Naive thymus-derived CD4-positive, alpha-beta T cell (primary cell): ENCODE data around the gene PDE6B. TPM values are rescaled to one million over a fixed set of nuclear protein-coding genes. Genes with fewer than 3 reads are reported as not detected.

Source experiments
- ATAC-seq: fragments of 150-1000 bp; cut with Tn5 transposase; 2 replicates; pipeline ENCODE4 v1.10.0; 2021; ENCODE audit warnings: mild to moderate bottlenecking, moderate library complexity
- CTCF ChIA-PET: fragments of 350-600 bp; sonication (Branson Sonifier 250); formaldehyde crosslinking; loops from one replicate; lab custom pipeline; 2021; ENCODE audit warnings: antibody characterized with exemption; lab: Charles Lee
- POLR2A ChIA-PET: fragments of 350-600 bp; sonication (Branson Sonifier 250); formaldehyde crosslinking; loops from one replicate; lab custom pipeline; 2021; ENCODE audit warnings: antibody characterized with exemption, inconsistent platforms; lab: Charles Lee
- DNase-seq, 9 donors: peaks; one replicate each; pipeline versions ENCODE4 v3.0.0 to v3.0.0-alpha.2; 2020 to 2022; ENCODE audit warnings: mixed read lengths in 1 of 9
- H3K27ac ChIP-seq: one replicate; pipeline ENCODE4 v1.7.0; 2013; ENCODE audit warnings: mild to moderate bottlenecking, low read depth, low read length, moderate library complexity
- H3K27me3 ChIP-seq, 2 donors: one replicate each; pipeline ENCODE4 v1.7.0; 2013; ENCODE audit warnings: low read length in 2 of 2, mild to moderate bottlenecking in 2 of 2, moderate library complexity in 2 of 2; ENCODE audit not compliant: control insufficient read depth in 2 of 2, insufficient read depth in 2 of 2
- H3K36me3 ChIP-seq, 3 experiments: 1 replicate in 2 of 3; 2 replicates in 1 of 3; pipeline ENCODE4 v1.7.0; 2013; ENCODE audit warnings: low read length in 3 of 3, mild to moderate bottlenecking in 3 of 3, moderate library complexity in 1 of 3; ENCODE audit not compliant: insufficient read depth in 3 of 3, control insufficient read depth in 2 of 3
- H3K4me1 ChIP-seq, 2 donors: one replicate each; pipeline ENCODE4 v1.7.0; 2013; ENCODE audit warnings: low read length in 2 of 2, mild to moderate bottlenecking in 2 of 2, moderate library complexity in 1 of 2; ENCODE audit not compliant: control insufficient read depth in 2 of 2, insufficient read depth in 2 of 2
- H3K4me3 ChIP-seq: 2 replicates; pipeline ENCODE4 v1.7.0; 2013; ENCODE audit warnings: mild to moderate bottlenecking, low read length
- H3K9me3 ChIP-seq, 3 experiments: 1 replicate in 2 of 3; 2 replicates in 1 of 3; pipeline ENCODE4 v1.7.0; 2013; ENCODE audit warnings: low read length in 3 of 3; ENCODE audit not compliant: control insufficient read depth in 2 of 3
- H3K27ac Mint-ChIP-seq, 9 donors: one replicate each; pipeline ENCODE4 v1.8.0; 2020 to 2022; ENCODE audit warnings: mixed read lengths in 9 of 9, mild to moderate bottlenecking in 8 of 9, moderate library complexity in 5 of 9, inconsistent platforms in 2 of 9
- H3K27me3 Mint-ChIP-seq, 5 donors: one replicate each; pipeline ENCODE4 v1.8.0; 2021 to 2022; ENCODE audit warnings: mixed read lengths in 5 of 5, mild to moderate bottlenecking in 1 of 5
- H3K36me3 Mint-ChIP-seq, 5 donors: one replicate each; pipeline ENCODE4 v1.8.0; 2020 to 2022; ENCODE audit warnings: mixed read lengths in 5 of 5, mild to moderate bottlenecking in 3 of 5, inconsistent platforms in 1 of 5
- H3K4me1 Mint-ChIP-seq, 7 donors: one replicate each; pipeline ENCODE4 v1.8.0; 2020 to 2022; ENCODE audit warnings: mixed read lengths in 7 of 7, mild to moderate bottlenecking in 3 of 7, inconsistent platforms in 1 of 7
- H3K4me3 Mint-ChIP-seq, 10 donors: one replicate each; pipeline ENCODE4 v1.8.0; 2020 to 2022; ENCODE audit warnings: mild to moderate bottlenecking in 10 of 10, mixed read lengths in 10 of 10, moderate library complexity in 6 of 10, inconsistent platforms in 2 of 10
- H3K9me3 Mint-ChIP-seq, 11 donors: one replicate each; pipeline ENCODE4 v1.8.0; 2020 to 2022; ENCODE audit warnings: mixed read lengths in 11 of 11, mild to moderate bottlenecking in 4 of 11, inconsistent platforms in 1 of 11, moderate library complexity in 1 of 11
- intact Hi-C, 2 donors: fragments of 100-400 bp; cut with micrococcal nuclease; formaldehyde crosslinking; loops; one replicate each; pipeline ENCODE4 v1.15.1; 2023
- polyA plus RNA-seq, 2 donors: library from polyadenylated mRNA; unstranded; fragments of 300-500 nt; fragmentation: Illumina TruSeq; gene quantifications; one replicate each; pipeline ENCODE4 v1.2.3, GENCODE V29; 2021
- total RNA-seq, 6 experiments: library from RNA in 5 of 6; stranded (reverse) in 5 of 6; gene quantifications; 1 replicate in 5 of 6; 2 replicates in 1 of 6; pipeline ENCODE4 v1.2.3 and lab custom pipeline; 2021 to 2026

The PDE6B gene
- total and polyA plus RNA-seq, 7 experiments from 2014 or later: 13.7 to 28.3 (median 19.8) TPM

GRCh38 chr4:671769-672168 lies 46.4 kb downstream of the PDE6B start:
- Histone ChIP-seq H3K36me3 (peaks cover 6 to 32% (median 7%) of the 10 kb centered on the region in 3 experiments), H3K9me3 (no peaks in the 10 kb centered on the region), H3K4me1 (peaks cover 7 to 16% of the 10 kb centered on the region in 2 donors), H3K27me3 (no peaks in the 10 kb centered on the region), H3K4me3 (no peak overlapping the region), H3K27ac (no peak overlapping the region)
- H3K9me3 Mint-ChIP-seq: no peaks in the 10 kb centered on the region
- H3K4me1 Mint-ChIP-seq: peaks cover 7 to 15% (median 8%) of the 10 kb centered on the region in 7 donors
- POLR2A ChIA-PET: interaction anchor here (1.5 kb wide), 1 partner anchor 334 kb away, joined by 4 read pairs; the partner anchor contains the start of gene ZNF141
- DNase-seq: no peak
- peak overlapping the region in 6 of 10 donors; percentile 9 to 92 (median 29) for H3K4me3 Mint-ChIP-seq
- H3K36me3 Mint-ChIP-seq: peaks cover 0 to 14% (median 3%) of the 10 kb centered on the region in 5 donors
- CTCF ChIA-PET: no interaction called here
- intact Hi-C loops: loop anchor here (5.0 to 10.0 kb wide), 2 partner anchors 549 to 673 kb away; partner anchors contain the start of genes ZNF718 (in 2 of the 2) and UVSSA (in 1 of the 2)
- ATAC-seq: no peak
- H3K27me3 Mint-ChIP-seq: no peaks in the 10 kb centered on the region
- H3K27ac Mint-ChIP-seq: no peak overlapping the region

GRCh38 chr4:673349-674091 lies 48.1 kb downstream of the PDE6B start:
- Mint-ChIP-seq H3K27me3 (no peaks in the 10 kb centered on the region), H3K4me1 (peaks cover 7 to 15% (median 8%) of the 10 kb centered on the region in 7 donors), H3K36me3 (peaks cover 0 to 14% (median 3%) of the 10 kb centered on the region in 5 donors), H3K9me3 (no peaks in the 10 kb centered on the region), H3K27ac (peak overlapping the region in 8 of 9 donors; percentile 36 to 90 (median 82)), H3K4me3 (peak overlapping the region; percentile 63 to 92 (median 88))
- ChIA-PET POLR2A (interaction anchor here (0.9 to 3.4 kb wide), 5 partner anchors 10 to 1197 kb away, joined by 3 to 46 read pairs (median 3); partner anchors contain the start of gene ZNF718), CTCF (interaction anchor here (1.2 kb wide), 1 partner anchor 13 kb away, joined by 3 read pairs; no protein-coding TSS in a partner anchor)
- Histone ChIP-seq H3K27me3 (no peaks in the 10 kb centered on the region), H3K27ac (peak overlapping the region; percentile 69), H3K4me1 (peaks cover 7 to 16% of the 10 kb centered on the region in 2 donors), H3K36me3 (peaks cover 6 to 32% (median 7%) of the 10 kb centered on the region in 3 experiments), H3K9me3 (no peaks in the 10 kb centered on the region), H3K4me3 (peak overlapping the region; percentile 69)
- DNase-seq (peak in 1 of 9 donors; percentile 34), ATAC-seq (no peak)
- intact Hi-C loops: loop anchor here (1.0 to 10.0 kb wide), 18 partner anchors 10 to 673 kb away; partner anchors contain the start of genes GAK (in 2 of the 2), PCGF3 (in 2 of the 2), PIGG (in 2 of the 2) and TMEM175 (in 2 of the 2)

- Mint-ChIP-seq H3K27me3 (no peaks in the 10 kb centered on the region), H3K4me1 (peaks cover 7 to 15% (median 8%) of the 10 kb centered on the region in 7 donors)
- CTCF ChIA-PET: interaction anchor here (1.2 kb wide), 1 partner anchor 14 kb away, joined by 3 read pairs; no protein-coding TSS in a partner anchor
Measured at GRCh38 chr4:674172-675035, 49.0 kb downstream of the PDE6B start, which contains the start of the genes ATP5ME and MYL5. Gene ATP5ME (minus strand): TSS chr4:674276. CDS start chr4:674247, 29 bp downstream. Gene MYL5 (plus strand): TSS chr4:674542. CDS start chr4:678027, 3,485 bp downstream.

GRCh38 chr4:675036-675882 lies 49.9 kb downstream of the PDE6B start:
- no peaks in the 10 kb centered on the region for H3K9me3 Mint-ChIP-seq
- POLR2A ChIA-PET: interaction anchor here (0.7 to 3.4 kb wide), 6 partner anchors 12 to 551 kb away, joined by 3 to 46 read pairs (median 3); partner anchors contain the start of gene ZNF718

More at GRCh38 chr4:674172-675035, 49.0 kb downstream of the PDE6B start, which contains the start of the genes ATP5ME and MYL5:
- Mint-ChIP-seq H3K36me3 (peaks cover 0 to 14% (median 3%) of the 10 kb centered on the region in 5 donors), H3K9me3 (no peaks in the 10 kb centered on the region), H3K4me3 (peak within 1 kb of the TSS; percentile 84 to 92 (median 88)), H3K27ac (peak within 1 kb of the TSS; percentile 80 to 91 (median 89))
- POLR2A ChIA-PET: interaction anchor here (0.6 to 3.4 kb wide), 7 partner anchors 11 to 1196 kb away, joined by 3 to 46 read pairs (median 3); partner anchors contain the start of genes MAEA and ZNF718
- Histone ChIP-seq H3K4me1 (peaks cover 7 to 16% of the 10 kb centered on the region in 2 donors), H3K27me3 (no peaks in the 10 kb centered on the region), H3K4me3 (peak within 1 kb of the TSS; percentile 88), H3K9me3 (no peaks in the 10 kb centered on the region), H3K36me3 (peaks cover 6 to 32% (median 7%) of the 10 kb centered on the region in 3 experiments), H3K27ac (peak within 1 kb of the TSS; percentile 100)
- ATAC-seq (peak; percentile 96), DNase-seq (peak; percentile 97 to 100 (median 99))
- intact Hi-C loops: loop anchor here (1.0 to 10.0 kb wide), 18 partner anchors 11 to 672 kb away; partner anchors contain the start of genes GAK (in 2 of the 2), PCGF3 (in 2 of the 2), PIGG (in 2 of the 2) and TMEM175 (in 2 of the 2)

More at GRCh38 chr4:675036-675882, 49.9 kb downstream of the PDE6B start:
- Mint-ChIP-seq H3K36me3 (peaks cover 0 to 14% (median 3%) of the 10 kb centered on the region in 5 donors), H3K27ac (peak overlapping the region in 8 of 9 donors; percentile 47 to 91 (median 88)), H3K4me3 (peak overlapping the region; percentile 84 to 92 (median 88)), H3K4me1 (peaks cover 7 to 15% (median 8%) of the 10 kb centered on the region in 7 donors), H3K27me3 (no peaks in the 10 kb centered on the region)
- DNase-seq (peak in 1 of 9 donors; percentile 19), ATAC-seq (no peak)
- peak overlapping the region; percentile 88 for H3K4me3 ChIP-seq
- intact Hi-C loops: loop anchor here (2.0 to 10.0 kb wide), 6 partner anchors 176 to 672 kb away; partner anchors contain the start of genes UVSSA (in 2 of the 2), FGFRL1 (in 1 of the 2), GAK (in 1 of the 2) and PIGG (in 1 of the 2)
- peak overlapping the region; percentile 100 for H3K27ac ChIP-seq
- CTCF ChIA-PET: interaction anchor here (0.6 to 1.2 kb wide), 2 partner anchors 15 to 170 kb away, joined by 3 read pairs; no protein-coding TSS in a partner anchor
- peaks cover 0 to 1% of the 10 kb centered on the region in 2 donors for H3K27me3 ChIP-seq
- peaks cover 7 to 16% of the 10 kb centered on the region in 2 donors for H3K4me1 ChIP-seq
- H3K9me3 ChIP-seq: no peaks in the 10 kb centered on the region
- peaks cover 6 to 29% (median 7%) of the 10 kb centered on the region in 3 experiments for H3K36me3 ChIP-seq
